ENCODE measurements around the gene ITPRID2.

DNA sequence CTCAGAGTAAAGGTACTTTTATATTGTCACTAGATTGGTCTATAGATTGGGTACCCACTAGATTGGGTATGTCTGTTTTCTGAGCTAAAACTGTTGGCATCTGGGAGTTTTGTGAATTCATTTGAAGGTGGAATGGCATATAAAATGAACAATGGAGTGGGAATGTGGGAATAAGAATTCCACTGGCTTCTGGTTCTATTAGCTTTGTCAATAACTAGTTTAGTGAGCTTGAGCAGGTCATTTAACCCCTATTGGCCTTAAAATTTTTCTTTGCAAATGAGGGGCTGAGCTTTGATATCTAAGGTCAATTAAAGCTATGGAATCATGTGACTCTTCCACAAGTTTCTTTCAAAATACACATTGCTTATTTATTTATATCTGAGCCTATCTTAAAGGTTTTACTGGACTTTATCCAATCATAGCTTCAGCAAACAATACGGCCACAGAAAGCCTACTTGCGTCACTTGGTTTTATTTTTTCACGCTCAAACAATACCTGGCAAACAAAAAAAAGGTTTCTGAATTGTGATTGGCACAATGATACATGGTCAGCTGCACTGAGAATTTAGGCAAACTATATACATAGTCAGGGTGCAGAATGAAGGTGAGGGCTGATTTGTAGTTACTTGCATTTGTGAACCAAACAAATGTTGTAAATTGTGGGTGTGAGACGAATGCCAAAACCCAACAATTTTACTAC lies 28.8 kb upstream of the ITPRID2 start:
- TF ChIP-seq POLR2A (IDR thresholded peaks at IDR 0.05; ENCODE audit: low read length), result no peak
- TF ChIP-seq GATA1 (IDR thresholded peaks at IDR 0.05; ENCODE audit: low read depth, low read length), result no peak

Measured in erythroblast (primary cell).